PC-3 (cell line): Measurements from ENCODE around the gene PAM16.

Experiments
- CTCF ChIP-seq: fragments of 300-600 bp; sonication (generic); conservative IDR thresholded peaks from 2 replicates; pipeline ENCODE4 v1.5.1; 2017; ENCODE audit warnings: antibody characterized with exemption, low read depth, mild to moderate bottlenecking, low read length
- EZH2 ChIP-seq: fragments of 300-600 bp; sonication (generic); IDR thresholded peaks from one replicate; pipeline ENCODE4 v1.6.1; 2017; ENCODE audit warnings: antibody characterized with exemption, mild to moderate bottlenecking, low read length; ENCODE audit not compliant: unreplicated experiment

GRCh38 chr16:4322121-4323052, 28.7 kb downstream of the PAM16 start:
- TF ChIP-seq EZH2: no peak
- TF ChIP-seq CTCF: no peak
